ENCODE data around the gene GYPC. TPM values are rescaled to one million over a fixed set of nuclear protein-coding genes. Genes with fewer than 3 reads are reported as not detected.
A peak's percentile ranks its signal among the peaks of the same experiment; 100 is the strongest.

GYPC gene
- total RNA-seq, 6 experiments from 2014 or later, result 2.9 to 17.2 (median 8.1) TPM

DNA sequence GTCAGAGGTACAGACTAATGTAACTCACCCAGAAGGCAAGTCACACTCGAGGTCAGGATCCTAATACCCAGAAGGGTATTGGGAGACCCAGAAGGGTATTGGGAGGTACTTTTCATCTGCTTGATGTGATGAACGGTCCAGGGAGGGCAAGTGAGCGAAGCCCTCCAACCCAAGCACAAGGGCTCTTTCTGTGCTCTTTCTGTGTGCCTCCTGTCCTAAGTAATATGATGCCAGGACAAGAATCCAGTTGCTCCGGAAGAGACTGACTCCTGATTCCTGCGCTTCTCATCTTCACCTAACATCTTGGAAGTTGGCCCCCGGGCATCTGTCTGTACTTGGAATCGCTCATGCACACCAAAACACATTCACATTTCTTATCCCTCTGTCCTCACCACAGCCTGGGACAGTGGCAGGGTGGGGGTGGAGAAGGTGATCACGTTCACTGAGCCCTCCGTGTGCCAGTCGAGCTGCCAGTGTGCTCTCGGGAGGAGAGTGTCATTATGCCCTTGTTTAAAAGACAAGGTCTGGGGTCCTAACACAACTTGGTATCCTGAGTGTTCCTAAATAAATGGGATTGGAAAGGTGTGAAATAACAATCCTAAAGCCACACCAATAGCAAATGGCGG, 17.1 kb downstream of the GYPC start:
- intact Hi-C loops (cut with DNase I), result no loop called here
- WGBS (ENCODE audit: insufficient coverage, low coverage, low lambda C conversion rate, missing lambda C conversion rate), result 77% methylated on average over 7 of the region's 12 CpGs

DNA sequence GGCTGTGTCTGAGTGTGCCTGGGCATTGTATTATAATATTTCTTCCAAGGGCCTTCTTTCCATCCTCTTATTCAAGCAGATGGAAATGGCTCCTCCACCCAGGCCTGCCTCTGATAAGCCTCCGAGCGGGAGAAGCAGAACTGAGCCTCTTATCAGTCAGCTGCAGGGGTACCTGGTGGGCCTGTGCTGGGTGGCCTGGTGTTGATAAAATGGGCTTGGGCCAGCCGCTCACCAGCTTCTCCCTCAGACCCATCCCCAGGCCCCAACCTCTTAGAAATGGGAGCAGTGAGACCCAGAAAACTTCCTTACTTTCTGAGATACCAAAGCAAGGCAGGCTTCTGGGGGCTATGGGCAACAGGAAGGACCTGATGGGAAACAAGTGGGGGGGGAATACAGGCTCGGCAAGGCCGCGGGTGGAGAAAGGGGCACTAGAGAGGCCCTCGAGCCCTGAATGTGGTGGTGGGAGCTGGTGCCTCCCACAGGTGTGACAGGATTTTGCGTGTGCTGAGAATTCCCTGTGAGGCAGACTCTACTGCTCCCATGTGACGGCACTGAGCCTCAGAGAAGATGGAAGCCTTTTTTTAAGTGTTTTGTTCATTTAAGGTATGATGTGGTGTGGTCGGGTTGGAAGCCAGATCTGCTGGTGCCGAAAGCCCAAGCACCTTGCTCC, 18.3 kb downstream of the GYPC start:
- no peaks in the 10 kb centered on the region for H3K36me3 ChIP-seq
- DNase-seq, result no peak
- H3K4me1 ChIP-seq, result no peaks in the 10 kb centered on the region
- no peak overlapping the region for H3K4me3 ChIP-seq
- ATAC-seq, result peak in 1 of 4 donors; percentile 43
- no peak for TF ChIP-seq POLR2A (IDR thresholded peaks at IDR 0.05)
- TF ChIP-seq, protein P1, sequence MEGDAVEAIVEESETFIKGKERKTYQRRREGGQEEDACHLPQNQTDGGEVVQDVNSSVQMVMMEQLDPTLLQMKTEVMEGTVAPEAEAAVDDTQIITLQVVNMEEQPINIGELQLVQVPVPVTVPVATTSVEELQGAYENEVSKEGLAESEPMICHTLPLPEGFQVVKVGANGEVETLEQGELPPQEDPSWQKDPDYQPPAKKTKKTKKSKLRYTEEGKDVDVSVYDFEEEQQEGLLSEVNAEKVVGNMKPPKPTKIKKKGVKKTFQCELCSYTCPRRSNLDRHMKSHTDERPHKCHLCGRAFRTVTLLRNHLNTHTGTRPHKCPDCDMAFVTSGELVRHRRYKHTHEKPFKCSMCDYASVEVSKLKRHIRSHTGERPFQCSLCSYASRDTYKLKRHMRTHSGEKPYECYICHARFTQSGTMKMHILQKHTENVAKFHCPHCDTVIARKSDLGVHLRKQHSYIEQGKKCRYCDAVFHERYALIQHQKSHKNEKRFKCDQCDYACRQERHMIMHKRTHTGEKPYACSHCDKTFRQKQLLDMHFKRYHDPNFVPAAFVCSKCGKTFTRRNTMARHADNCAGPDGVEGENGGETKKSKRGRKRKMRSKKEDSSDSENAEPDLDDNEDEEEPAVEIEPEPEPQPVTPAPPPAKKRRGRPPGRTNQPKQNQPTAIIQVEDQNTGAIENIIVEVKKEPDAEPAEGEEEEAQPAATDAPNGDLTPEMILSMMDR (IDR thresholded peaks at IDR 0.05), result no peak
- intact Hi-C loops (cut with DNase I), result no loop called here
- no peaks in the 10 kb centered on the region for H3K27me3 ChIP-seq
- WGBS (ENCODE audit: insufficient coverage, low coverage, low lambda C conversion rate, missing lambda C conversion rate), result 59% methylated on average over 4 of the region's 11 CpGs
- no peaks in the 10 kb centered on the region for H3K9me3 ChIP-seq
- no peak overlapping the region for H3K27ac ChIP-seq

More for the DNA sequence above, 17.1 kb downstream of the GYPC start:
- no peak for ATAC-seq
- DNase-seq, result no peak
- H3K27me3 ChIP-seq, result no peaks in the 10 kb centered on the region
- no peaks in the 10 kb centered on the region for H3K4me1 ChIP-seq
- no peaks in the 10 kb centered on the region for H3K36me3 ChIP-seq
- no peak overlapping the region for H3K27ac ChIP-seq
- TF ChIP-seq POLR2A (IDR thresholded peaks at IDR 0.05), result no peak
- TF ChIP-seq, protein P1 (IDR thresholded peaks at IDR 0.05), result no peak
- no peak overlapping the region for H3K4me3 ChIP-seq
- no peaks in the 10 kb centered on the region for H3K9me3 ChIP-seq

DNA sequence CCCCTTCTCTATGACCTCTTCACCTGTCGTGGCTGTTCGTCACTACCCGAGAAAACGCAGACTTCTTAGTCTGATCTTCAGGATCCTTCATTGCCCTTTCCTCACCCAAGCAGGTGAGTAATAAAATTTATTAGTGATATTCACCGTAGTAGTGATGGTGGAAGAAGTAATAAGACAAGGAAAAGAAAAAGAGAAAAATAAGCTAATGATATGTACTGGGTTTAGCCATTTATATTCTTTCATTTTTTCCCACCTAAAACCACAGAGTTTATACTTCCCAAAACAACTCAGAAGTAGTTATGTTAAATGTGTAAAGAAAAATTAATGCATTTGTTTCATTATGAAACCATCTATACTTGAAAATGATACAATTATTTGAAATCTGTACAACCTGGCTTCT, 19.7 kb downstream of the GYPC start:
- intact Hi-C loops (cut with DNase I), result no loop called here
- no peak for DNase-seq
- no peaks in the 10 kb centered on the region for H3K4me1 ChIP-seq
- H3K27me3 ChIP-seq, result no peaks in the 10 kb centered on the region
- no peaks in the 10 kb centered on the region for H3K9me3 ChIP-seq
- no peak overlapping the region for H3K27ac ChIP-seq
- TF ChIP-seq POLR2A (IDR thresholded peaks at IDR 0.05), result no peak
- TF ChIP-seq, protein P1 (IDR thresholded peaks at IDR 0.05), result no peak
- no peak overlapping the region for H3K4me3 ChIP-seq
- no peaks in the 10 kb centered on the region for H3K36me3 ChIP-seq
- 89% methylated on average over 5 of the region's 5 CpGs for WGBS (ENCODE audit: insufficient coverage, low coverage, low lambda C conversion rate, missing lambda C conversion rate)
- no peak for ATAC-seq

DNA sequence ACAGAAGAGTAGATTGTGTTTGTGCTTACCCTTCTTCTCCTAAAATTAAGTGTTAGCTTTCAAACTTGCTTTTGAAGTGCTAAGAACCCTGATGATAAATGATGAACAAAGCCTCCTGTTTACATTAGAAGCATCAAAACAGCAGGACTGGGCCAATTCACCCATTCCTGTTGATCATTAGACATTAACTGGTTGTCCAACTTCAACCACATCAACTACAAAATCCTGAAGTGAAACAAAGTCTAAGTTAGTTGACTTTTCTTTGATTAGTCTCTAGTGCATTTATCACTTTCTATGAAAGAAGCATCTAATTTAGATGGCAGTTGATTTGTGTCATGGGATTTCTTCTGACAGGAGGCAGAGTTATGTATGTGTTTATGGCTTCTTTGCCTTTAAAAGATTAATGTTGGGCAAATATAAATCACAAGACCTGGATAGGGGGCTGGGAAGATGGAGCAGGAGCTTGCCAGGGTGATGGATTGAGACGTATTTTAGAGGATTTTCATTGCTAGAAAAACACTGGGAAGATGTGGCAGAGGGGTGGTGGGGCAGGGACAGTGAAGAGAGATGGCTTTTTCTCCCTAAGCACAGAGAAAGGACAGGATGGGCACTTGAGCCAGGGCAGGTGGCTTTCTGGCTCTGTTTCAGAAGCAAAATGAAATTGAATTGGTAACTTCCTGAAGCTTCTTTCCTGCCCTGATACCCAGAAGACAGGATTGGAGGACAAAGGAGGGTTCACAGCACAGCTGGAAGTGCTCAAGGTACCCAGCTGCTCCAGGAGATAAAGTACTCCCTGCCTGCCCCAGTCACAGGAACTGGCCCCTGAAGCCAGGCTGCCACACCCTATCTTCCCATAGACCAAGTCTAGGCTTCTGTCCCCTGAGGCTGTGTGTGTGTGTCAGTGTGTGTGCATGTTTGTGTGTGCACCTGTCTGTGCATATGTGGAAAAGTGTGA, 20.5 kb downstream of the GYPC start:
- intact Hi-C loops (cut with DNase I), result no loop called here
- Histone ChIP-seq H3K36me3 (no peaks in the 10 kb centered on the region), H3K27me3 (no peaks in the 10 kb centered on the region), H3K27ac (no peak overlapping the region), H3K4me3 (no peak overlapping the region), H3K9me3 (no peaks in the 10 kb centered on the region), H3K4me1 (no peaks in the 10 kb centered on the region)
- no peak for TF ChIP-seq POLR2A (IDR thresholded peaks at IDR 0.05)
- TF ChIP-seq, protein P1 (IDR thresholded peaks at IDR 0.05), result no peak
- 54% methylated on average over 1 of the region's 1 CpG for WGBS (ENCODE audit: insufficient coverage, low coverage, low lambda C conversion rate, missing lambda C conversion rate)
- no peak for DNase-seq
- ATAC-seq, result no peak
